ENCODE data around the gene TIMM17A.

Gene TIMM17A

GRCh38 chr1:202013603-202014002 is 58.3 kb downstream of the TIMM17A start:
- POLR2A ChIA-PET, result no interaction called here

GRCh38 chr1:202014060-202014459 is 58.8 kb downstream of the TIMM17A start:
- TF ChIP-seq LEF1 (IDR thresholded peaks at IDR 0.05; ENCODE audit: borderline replicate concordance) (no peak), TARDBP (IDR thresholded peaks at IDR 0.05) (no peak), NFRKB (IDR thresholded peaks at IDR 0.05) (no peak), HDGF (IDR thresholded peaks at IDR 0.05; ENCODE audit: borderline replicate concordance) (no peak), FOXM1 (IDR thresholded peaks at IDR 0.05; ENCODE audit: borderline replicate concordance) (no peak), ARNT (IDR thresholded peaks at IDR 0.05) (no peak), SUZ12 (IDR thresholded peaks at IDR 0.05) (no peak)
- TF ChIP-seq, protein P1, sequence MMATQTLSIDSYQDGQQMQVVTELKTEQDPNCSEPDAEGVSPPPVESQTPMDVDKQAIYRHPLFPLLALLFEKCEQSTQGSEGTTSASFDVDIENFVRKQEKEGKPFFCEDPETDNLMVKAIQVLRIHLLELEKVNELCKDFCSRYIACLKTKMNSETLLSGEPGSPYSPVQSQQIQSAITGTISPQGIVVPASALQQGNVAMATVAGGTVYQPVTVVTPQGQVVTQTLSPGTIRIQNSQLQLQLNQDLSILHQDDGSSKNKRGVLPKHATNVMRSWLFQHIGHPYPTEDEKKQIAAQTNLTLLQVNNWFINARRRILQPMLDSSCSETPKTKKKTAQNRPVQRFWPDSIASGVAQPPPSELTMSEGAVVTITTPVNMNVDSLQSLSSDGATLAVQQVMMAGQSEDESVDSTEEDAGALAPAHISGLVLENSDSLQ (IDR thresholded peaks at IDR 0.05), result no peak
- ChIA-PET CTCF (interaction anchor here (1.6 to 2.7 kb wide), 2 partner anchors 15 to 122 kb away, joined by 4 to 9 read pairs; no protein-coding TSS in a partner anchor), POLR2A (no interaction called here)
- DNase-seq (ENCODE audit: extremely low spot score), result no peak

More at GRCh38 chr1:202013603-202014002, 58.3 kb downstream of the TIMM17A start:
- TF ChIP-seq ARNT (IDR thresholded peaks at IDR 0.05), result no peak
- no peak for TF ChIP-seq FOXA1 (IDR thresholded peaks at IDR 0.05)
- TF ChIP-seq FOXK2 (IDR thresholded peaks at IDR 0.05), result no peak
- TF ChIP-seq LEF1 (IDR thresholded peaks at IDR 0.05; ENCODE audit: borderline replicate concordance), result no peak
- TF ChIP-seq FOXM1 (IDR thresholded peaks at IDR 0.05; ENCODE audit: borderline replicate concordance), result no peak
- TF ChIP-seq, protein P1 (IDR thresholded peaks at IDR 0.05), result no peak
- no peak for DNase-seq (ENCODE audit: extremely low spot score)
- CTCF ChIA-PET, result interaction anchor here (1.6 to 2.7 kb wide), 2 partner anchors 14 to 122 kb away, joined by 4 to 9 read pairs; no protein-coding TSS in a partner anchor

GRCh38 chr1:202014915-202015661 is 59.8 kb downstream of the TIMM17A start:
- CTCF ChIA-PET, result interaction anchor here (0.7 to 1.2 kb wide), 2 partner anchors 10 to 16 kb away, joined by 4 to 5 read pairs; no protein-coding TSS in a partner anchor
- POLR2A ChIA-PET, result no interaction called here
- no peak for TF ChIP-seq L3MBTL2 (conservative IDR thresholded peaks at IDR 0.05)
- no peak for TF ChIP-seq ELF4 (IDR thresholded peaks at IDR 0.05)
- TF ChIP-seq FOXA1 (IDR thresholded peaks at IDR 0.05), result no peak
- no peak for TF ChIP-seq FOXM1 (IDR thresholded peaks at IDR 0.05; ENCODE audit: borderline replicate concordance)
- no peak for TF ChIP-seq LEF1 (IDR thresholded peaks at IDR 0.05; ENCODE audit: borderline replicate concordance)
- no peak for TF ChIP-seq NFRKB (IDR thresholded peaks at IDR 0.05)
- TF ChIP-seq, protein P1 (IDR thresholded peaks at IDR 0.05), result no peak
- TF ChIP-seq CTBP1 (IDR thresholded peaks at IDR 0.05; ENCODE audit: borderline replicate concordance), result no peak
- no peak for TF ChIP-seq BHLHE40 (IDR thresholded peaks at IDR 0.05; ENCODE audit: borderline replicate concordance)
- no peak for TF ChIP-seq SUZ12 (IDR thresholded peaks at IDR 0.05)
- no peak for DNase-seq (ENCODE audit: extremely low spot score)

DNA sequence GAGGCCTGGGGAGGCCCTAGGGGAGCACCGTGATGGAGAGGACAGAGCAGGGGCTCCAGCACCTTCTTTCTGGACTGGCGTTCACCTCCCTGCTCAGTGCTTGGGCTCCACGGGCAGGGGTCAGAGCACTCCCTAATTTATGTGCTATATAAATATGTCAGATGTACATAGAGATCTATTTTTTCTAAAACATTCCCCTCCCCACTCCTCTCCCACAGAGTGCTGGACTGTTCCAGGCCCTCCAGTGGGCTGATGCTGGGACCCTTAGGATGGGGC is 60.3 kb downstream of the TIMM17A start:
- DNase-seq (ENCODE audit: extremely low spot score), result no peak
- POLR2A ChIA-PET, result no interaction called here
- CTCF ChIA-PET, result interaction anchor here (0.7 to 1.2 kb wide), 2 partner anchors 10 to 16 kb away, joined by 4 to 5 read pairs; no protein-coding TSS in a partner anchor
- TF ChIP-seq TARDBP (IDR thresholded peaks at IDR 0.05) (no peak), ARNT (IDR thresholded peaks at IDR 0.05) (no peak), NFRKB (IDR thresholded peaks at IDR 0.05) (no peak), HDGF (IDR thresholded peaks at IDR 0.05; ENCODE audit: borderline replicate concordance) (no peak), FOXK2 (IDR thresholded peaks at IDR 0.05) (no peak), SP1 (IDR thresholded peaks at IDR 0.05) (no peak), SUZ12 (IDR thresholded peaks at IDR 0.05) (no peak), L3MBTL2 (conservative IDR thresholded peaks at IDR 0.05) (no peak), FOXM1 (IDR thresholded peaks at IDR 0.05; ENCODE audit: borderline replicate concordance) (no peak), CTBP1 (IDR thresholded peaks at IDR 0.05; ENCODE audit: borderline replicate concordance) (no peak), BHLHE40 (IDR thresholded peaks at IDR 0.05; ENCODE audit: borderline replicate concordance) (no peak), FOXA1 (IDR thresholded peaks at IDR 0.05) (no peak), LEF1 (IDR thresholded peaks at IDR 0.05; ENCODE audit: borderline replicate concordance) (no peak), ZNF384 (IDR thresholded peaks at IDR 0.05) (no peak)

DNA sequence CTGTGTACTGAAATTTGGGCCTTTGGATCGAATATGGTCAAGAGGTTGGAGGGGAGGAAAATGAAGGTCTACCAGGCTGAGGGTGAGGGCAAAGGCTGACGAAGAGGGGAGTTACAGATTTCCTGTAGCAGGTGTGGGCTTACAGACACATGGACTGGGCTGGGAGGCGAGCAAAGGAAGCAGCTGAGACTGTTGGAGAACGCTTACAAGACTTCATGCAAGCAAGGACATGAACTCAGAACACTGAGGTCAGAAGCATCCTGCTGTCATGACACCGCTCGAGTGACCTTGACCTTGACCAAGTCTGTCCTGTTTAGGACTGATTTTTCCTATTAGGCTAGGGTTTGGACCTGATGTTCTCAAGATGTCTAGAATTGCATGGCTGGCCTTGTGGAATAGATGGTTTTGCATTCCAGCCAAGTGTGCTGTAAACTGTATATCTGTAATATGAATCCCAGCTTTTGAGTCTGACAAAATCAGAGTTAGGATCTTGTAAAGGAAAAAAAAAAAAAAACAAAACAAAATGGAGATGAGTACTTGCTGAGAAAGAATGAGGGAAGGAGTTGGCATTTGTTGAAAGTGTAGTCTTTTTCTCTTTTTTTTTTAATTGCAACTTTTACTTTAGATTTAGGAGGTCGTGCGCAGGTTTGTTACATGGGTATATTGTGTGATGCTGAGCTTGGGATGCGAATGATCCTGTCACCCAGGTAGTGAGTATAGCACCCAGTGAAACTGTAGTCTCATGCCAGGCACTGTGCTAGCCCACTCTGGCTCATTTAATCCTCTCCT is 60.9 kb downstream of the TIMM17A start:
- TF ChIP-seq HDGF (IDR thresholded peaks at IDR 0.05; ENCODE audit: borderline replicate concordance), result no peak
- no peak for TF ChIP-seq NFRKB (IDR thresholded peaks at IDR 0.05)
- TF ChIP-seq TARDBP (IDR thresholded peaks at IDR 0.05), result no peak
- no peak for TF ChIP-seq CTBP1 (IDR thresholded peaks at IDR 0.05; ENCODE audit: borderline replicate concordance)
- TF ChIP-seq ARNT (IDR thresholded peaks at IDR 0.05), result no peak
- TF ChIP-seq SUZ12 (IDR thresholded peaks at IDR 0.05), result no peak
- TF ChIP-seq ELF4 (IDR thresholded peaks at IDR 0.05), result no peak
- no peak for TF ChIP-seq SP1 (IDR thresholded peaks at IDR 0.05)
- TF ChIP-seq FOXM1 (IDR thresholded peaks at IDR 0.05; ENCODE audit: borderline replicate concordance), result no peak
- TF ChIP-seq ZNF384 (IDR thresholded peaks at IDR 0.05), result no peak
- no peak for TF ChIP-seq L3MBTL2 (conservative IDR thresholded peaks at IDR 0.05)
- TF ChIP-seq, protein P1 (IDR thresholded peaks at IDR 0.05), result no peak
- no peak for TF ChIP-seq LEF1 (IDR thresholded peaks at IDR 0.05; ENCODE audit: borderline replicate concordance)
- no peak for TF ChIP-seq FOXA1 (IDR thresholded peaks at IDR 0.05)
- no peak for TF ChIP-seq FOXK2 (IDR thresholded peaks at IDR 0.05)
- no peak for TF ChIP-seq BHLHE40 (IDR thresholded peaks at IDR 0.05; ENCODE audit: borderline replicate concordance)
- DNase-seq (ENCODE audit: extremely low spot score), result no peak
- CTCF ChIA-PET, result interaction anchor here (0.6 to 1.5 kb wide), 4 partner anchors 11 to 99 kb away, joined by 3 to 5 read pairs (median 4); no protein-coding TSS in a partner anchor
- POLR2A ChIA-PET, result no interaction called here

All from HEK293T (cell line).